SU-DHL-6 (cell line): ENCODE measurements around the gene MAPK14.

ENCODE experiments used
- CTCF ChIP-seq: fragments of 200-600 bp; sonication (generic); IDR thresholded peaks from one replicate; pipeline ENCODE4 v1.5.1; 2017; ENCODE audit warnings: antibody characterized with exemption, mild to moderate bottlenecking, low read length, moderate library complexity; ENCODE audit not compliant: insufficient read depth, poor library complexity, severe bottlenecking
- EZH2phosphoT487 ChIP-seq: fragments of 200-600 bp; sonication (generic), shearing (Covaris generic); conservative IDR thresholded peaks from 2 replicates; pipeline ENCODE4 v1.6.1; 2018; ENCODE audit warnings: mild to moderate bottlenecking, antibody characterized with exemption, low read length, moderate library complexity, mixed read lengths

- no peak for TF ChIP-seq CTCF
- TF ChIP-seq EZH2phosphoT487: no peak
Observed at GRCh38 chr6:36050947-36051710, 23.5 kb downstream of the MAPK14 start.
